HG03457 (cell line): ENCODE measurements around the gene CST7.
"Not testable (repeated sequence)": the region's sequence is repeated elsewhere in the genome, so short reads cannot be mapped to it uniquely, and the experiment has no call there.

Experiments used
- ATAC-seq: cut with Tn5 transposase; IDR thresholded peaks from one replicate; pipeline ENCODE4 v1.9.1; 2021; ENCODE audit warnings: moderate number of reproducible peaks; ENCODE audit not compliant: unreplicated experiment

The CST7 gene

GRCh38 chr20:24998631-24999445, 49.8 kb downstream of the CST7 start:
- ATAC-seq, result no peak

- ATAC-seq, result no peak
Measured at GRCh38 chr20:24999568-24999967, 50.5 kb downstream of the CST7 start.

- no peak for ATAC-seq
Measured at GRCh38 chr20:25000268-25000801, 51.3 kb downstream of the CST7 start.

- ATAC-seq, result not testable (repeated sequence)
Measured at GRCh38 chr20:25001323-25001722, 52.3 kb downstream of the CST7 start.

- no peak for ATAC-seq
Measured at GRCh38 chr20:25003002-25003401, 53.9 kb downstream of the CST7 start.

- ATAC-seq, result no peak
Measured at GRCh38 chr20:25005220-25005619, 56.2 kb downstream of the CST7 start.

GRCh38 chr20:25005661-25006060, 56.6 kb downstream of the CST7 start:
- no peak for ATAC-seq

- ATAC-seq, result no peak
Measured at GRCh38 chr20:25006431-25007167, 57.5 kb downstream of the CST7 start.

GRCh38 chr20:25007491-25008305, 58.6 kb downstream of the CST7 start:
- ATAC-seq, result no peak

GRCh38 chr20:25008388-25009217, 59.5 kb downstream of the CST7 start:
- ATAC-seq, result no peak
